SK-N-SH (cell line): ENCODE results near the gene PEX7.

Experiments
- CTCF ChIP-seq: fragments of 200-600 bp; sonication (generic); IDR thresholded peaks from 2 replicates; pipeline ENCODE4 v1.6.1; 2017; ENCODE audit warnings: antibody characterized with exemption, mild to moderate bottlenecking, moderate library complexity
- EZH2phosphoT487 ChIP-seq: fragments of 200-600 bp; sonication (generic); IDR thresholded peaks from 2 replicates; pipeline ENCODE4 v1.6.1; 2017; ENCODE audit warnings: low read depth, mixed run types, mild to moderate bottlenecking, antibody characterized with exemption, moderate library complexity, borderline replicate concordance
- TEAD4 ChIP-seq: IDR thresholded peaks from 2 replicates; pipeline ENCODE4 v1.4.0; 2012; ENCODE audit warnings: mild to moderate bottlenecking, borderline replicate concordance; ENCODE audit not compliant: insufficient read depth
- USF2 ChIP-seq: fragments of 150-350 bp; IDR thresholded peaks from 2 replicates; pipeline ENCODE4 v1.6.1; 2017; ENCODE audit warnings: antibody characterized with exemption, low read length, low read depth, borderline replicate concordance

- TF ChIP-seq EZH2phosphoT487: no peak
- TF ChIP-seq TEAD4: no peak
- TF ChIP-seq CTCF: no peak
- no peak for TF ChIP-seq USF2
Measured at GRCh38 chr6:136809091-136809860, 13.1 kb upstream of the PEX7 start.
